AG10803 (cell line): ENCODE results near the gene KLF11.

ENCODE experiments used
- DNase-seq: peaks from one replicate; pipeline ENCODE4 v3.0.0; 2010; ENCODE audit warnings: low read depth
- H3K4me3 ChIP-seq: 2 replicates; pipeline ENCODE4 v1.5.1; 2011; ENCODE audit warnings: mild to moderate bottlenecking, low read length, control low read depth
- CTCF ChIP-seq: conservative IDR thresholded peaks from 2 replicates; pipeline ENCODE4 v1.5.1; 2011; ENCODE audit warnings: mild to moderate bottlenecking, low read length, control low read depth, inconsistent platforms

Gene KLF11

DNA sequence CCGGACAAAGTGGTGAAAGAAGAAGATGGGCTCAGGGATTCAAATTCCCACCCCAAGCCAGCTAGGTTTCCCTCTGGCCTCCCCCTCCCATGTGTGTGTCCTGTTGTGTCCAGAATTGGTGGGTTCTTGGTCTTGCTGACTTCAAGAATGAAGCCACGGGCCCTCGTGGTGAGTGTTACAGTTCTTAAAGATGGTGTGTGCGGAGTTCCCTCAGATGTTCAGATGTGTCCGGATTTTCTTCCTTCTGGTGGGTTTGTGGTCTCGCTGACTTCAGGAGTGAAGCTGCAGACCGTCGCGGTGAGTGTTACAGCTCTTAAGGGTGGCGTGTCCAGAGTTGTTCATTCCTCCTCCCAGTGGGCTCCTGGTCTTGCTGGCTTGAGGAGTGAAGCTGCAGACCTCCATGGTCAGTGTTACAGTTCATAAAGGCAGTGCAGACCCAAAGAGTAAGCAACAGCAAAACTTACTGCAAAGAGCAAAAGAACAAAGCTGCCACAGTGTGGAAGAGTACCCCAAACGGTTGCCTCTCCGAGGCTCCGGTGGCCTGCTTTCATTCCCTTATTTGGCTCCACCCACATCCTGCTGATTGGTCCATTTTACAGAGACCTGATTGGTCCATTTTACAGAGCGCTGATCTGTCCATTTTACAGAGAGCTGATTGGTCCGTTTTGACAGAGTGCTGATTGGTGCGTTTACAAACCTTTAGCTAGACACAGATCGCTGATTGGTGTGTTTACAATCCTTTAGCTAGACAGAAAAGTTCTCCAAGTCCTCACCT, 37.7 kb upstream of the KLF11 start:
- no peak overlapping the region for H3K4me3 ChIP-seq
- TF ChIP-seq CTCF, result no peak
- DNase-seq, result no peak

DNA sequence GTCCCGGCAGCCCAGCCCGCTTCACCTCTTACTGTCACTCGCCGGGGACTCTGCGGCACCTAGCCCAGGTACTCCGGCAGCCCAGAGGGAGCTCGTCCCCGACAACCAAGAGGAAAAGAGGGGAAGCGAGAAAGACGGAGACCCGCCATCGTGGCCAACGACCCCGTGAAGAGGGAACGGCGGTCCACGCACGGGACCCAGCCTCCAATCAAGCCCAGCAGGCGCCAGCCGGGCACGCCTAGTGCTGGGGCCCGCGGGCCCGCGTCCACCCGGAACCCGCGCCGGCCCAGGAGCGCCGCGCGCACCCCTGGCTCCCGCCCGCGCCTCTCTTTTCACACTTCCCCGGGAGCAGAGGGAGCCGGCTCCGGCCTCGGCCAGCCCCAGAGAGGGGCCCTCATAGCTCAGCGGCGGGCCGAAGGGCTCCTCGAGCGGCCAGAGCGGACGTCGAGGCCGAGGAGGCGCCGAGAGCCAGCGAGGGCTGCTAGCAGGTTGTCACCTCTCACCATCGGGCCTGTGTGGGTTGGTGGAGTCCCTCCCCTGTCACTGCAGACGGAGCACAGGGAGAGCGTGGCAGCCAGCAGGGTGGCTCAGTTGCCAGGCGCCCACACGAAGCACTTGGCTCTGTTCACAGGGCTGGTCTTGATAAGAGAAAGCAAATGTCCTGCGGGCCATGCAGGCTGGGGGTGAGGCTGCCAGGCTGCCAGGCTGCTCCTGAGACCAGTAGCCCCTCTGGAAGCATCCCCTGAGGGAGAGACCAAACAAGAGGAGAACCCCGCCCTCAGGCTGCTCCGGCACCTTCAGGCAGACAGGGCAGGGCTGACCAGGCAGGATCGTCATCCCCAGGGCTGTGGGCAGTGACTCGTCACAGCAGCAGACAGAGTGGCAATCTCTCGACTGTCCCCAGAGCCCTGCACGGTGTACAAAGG, 36.9 kb upstream of the KLF11 start:
- DNase-seq, result no peak

GRCh38 chr2:10007435-10007834, 35.9 kb upstream of the KLF11 start:
- no peak for TF ChIP-seq CTCF

More for the DNA sequence above, 36.9 kb upstream of the KLF11 start:
- TF ChIP-seq CTCF, result no peak
- H3K4me3 ChIP-seq, result no peak overlapping the region

DNA sequence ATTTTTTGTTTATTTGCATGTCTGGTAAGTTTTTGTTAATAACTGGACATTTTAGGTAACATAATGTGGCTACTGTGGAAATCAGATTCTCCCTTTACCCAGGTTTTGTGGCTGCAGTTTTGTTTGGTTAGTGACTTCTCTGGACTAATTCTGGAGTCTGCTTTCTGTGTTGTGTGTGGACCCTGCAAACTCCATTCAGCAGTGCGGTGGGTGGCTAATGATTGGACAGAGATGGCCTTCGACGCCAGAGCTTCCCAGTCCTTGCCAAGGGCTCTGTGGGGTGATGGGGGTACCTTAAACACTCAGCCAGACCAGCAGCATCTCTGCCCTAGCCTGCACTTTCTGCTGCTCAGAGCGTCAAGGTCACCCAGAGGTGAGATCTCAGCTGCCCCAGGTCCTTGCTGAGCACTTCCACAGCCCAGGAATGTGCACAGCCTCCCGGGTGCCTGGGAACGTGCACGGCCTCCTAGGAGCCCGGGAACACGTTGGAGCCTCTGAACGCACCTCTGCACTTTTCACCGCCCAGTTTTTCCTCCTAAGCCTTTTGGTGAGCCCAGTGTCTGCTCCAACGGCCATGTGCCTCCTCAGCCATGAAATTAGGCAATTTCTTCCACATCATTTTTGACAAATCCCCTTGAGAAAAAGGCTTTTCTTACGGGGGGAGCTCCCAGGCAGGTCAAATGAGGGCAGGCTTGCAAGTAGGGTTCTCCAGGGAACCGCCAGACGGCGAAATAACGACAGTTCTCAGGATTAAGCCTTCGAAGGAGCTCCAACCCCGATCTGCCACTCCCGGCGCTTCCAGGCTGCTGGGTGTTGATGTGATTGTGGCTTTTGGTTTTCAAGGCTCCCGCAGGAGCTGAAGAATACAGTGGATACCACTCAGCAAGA, 35.2 kb upstream of the KLF11 start:
- no peak overlapping the region for H3K4me3 ChIP-seq
- peak; percentile 28 for TF ChIP-seq CTCF

More at GRCh38 chr2:10007435-10007834, 35.9 kb upstream of the KLF11 start:
- peak; percentile 35 for DNase-seq
- H3K4me3 ChIP-seq, result no peak overlapping the region

GRCh38 chr2:10008809-10009176, 34.6 kb upstream of the KLF11 start:
- DNase-seq, result no peak
- H3K4me3 ChIP-seq, result no peak overlapping the region
- TF ChIP-seq CTCF, result no peak

More for the DNA sequence above, 35.2 kb upstream of the KLF11 start:
- peak; percentile 61 for DNase-seq

GRCh38 chr2:10009271-10009810, 34.0 kb upstream of the KLF11 start:
- no peak for TF ChIP-seq CTCF
- no peak for DNase-seq
- no peak overlapping the region for H3K4me3 ChIP-seq
